SK-N-SH treated with all-trans-retinoic acid at 6 μM for 48 hours (cell line): ENCODE results near the gene FTCD.

Experiments used
- ATAC-seq: fragments of 200-7000 bp; cut with Tn5 transposase; 3 replicates; pipeline ENCODE4 v1.9.1; 2020; ENCODE audit warnings: mild to moderate bottlenecking, moderate library complexity
- ARNTL ChIP-seq: fragments of 450-650 bp; formaldehyde crosslinking; IDR thresholded peaks from 2 replicates; pipeline ENCODE4 v1.5.0; 2020; ENCODE audit warnings: low read depth, mild to moderate bottlenecking, moderate library complexity, borderline replicate concordance
- BACH2 ChIP-seq: fragments of 250-450 bp; sonication (Bioruptor Pico); IDR thresholded peaks from 2 replicates; pipeline ENCODE4 v1.9.0; 2021; ENCODE audit warnings: mild to moderate bottlenecking, borderline replicate concordance
- CSDC2 ChIP-seq: fragments of 250-450 bp; sonication (Bioruptor Pico); IDR thresholded peaks from 2 replicates; pipeline ENCODE4 v1.5.0; 2020; ENCODE audit warnings: mild to moderate bottlenecking, moderate library complexity
- ESRRG ChIP-seq: fragments of 250-450 bp; sonication (Bioruptor Pico); IDR thresholded peaks from 2 replicates; pipeline ENCODE4 v1.6.1; 2021; ENCODE audit warnings: mild to moderate bottlenecking
- GLIS3 ChIP-seq: fragments of 250-450 bp; sonication (Bioruptor Pico); IDR thresholded peaks from 2 replicates; pipeline ENCODE4 v1.5.0; 2020; ENCODE audit warnings: mild to moderate bottlenecking, moderate library complexity
- OSR1 ChIP-seq: fragments of 250-450 bp; sonication (Bioruptor Pico); IDR thresholded peaks from 2 replicates; pipeline ENCODE4 v1.8.0; 2022; ENCODE audit warnings: moderate library complexity, mild to moderate bottlenecking, inconsistent platforms
- PPARA ChIP-seq: fragments of 250-450 bp; sonication (Bioruptor Pico); IDR thresholded peaks from 2 replicates; pipeline ENCODE4 v1.5.0; 2020; ENCODE audit warnings: mild to moderate bottlenecking, borderline replicate concordance
- SNAI2 ChIP-seq: fragments of 250-450 bp; sonication (Bioruptor Pico); IDR thresholded peaks from 2 replicates; pipeline ENCODE4 v1.5.0; 2020; ENCODE audit warnings: mild to moderate bottlenecking, moderate library complexity
- TCF4 ChIP-seq: fragments of 250-450 bp; sonication (Bioruptor Pico); IDR thresholded peaks from 2 replicates; pipeline ENCODE4 v1.8.0; 2021; ENCODE audit warnings: mild to moderate bottlenecking, moderate library complexity, borderline replicate concordance
- TOX ChIP-seq: fragments of 250-450 bp; sonication (Bioruptor Pico); IDR thresholded peaks from 2 replicates; pipeline ENCODE4 v1.8.0; 2021; ENCODE audit warnings: mild to moderate bottlenecking, moderate library complexity, borderline replicate concordance
- ZFP3 ChIP-seq: fragments of 250-450 bp; sonication (Bioruptor Pico); IDR thresholded peaks from 2 replicates; pipeline ENCODE4 v1.5.0; 2020; ENCODE audit warnings: mild to moderate bottlenecking, moderate library complexity
- ZFP30 ChIP-seq: fragments of 450-650 bp; formaldehyde crosslinking; IDR thresholded peaks from 2 replicates; pipeline ENCODE4 v1.5.0; 2022; ENCODE audit warnings: mild to moderate bottlenecking, moderate library complexity
- ZNF565 ChIP-seq: fragments of 450-650 bp; formaldehyde crosslinking; conservative IDR thresholded peaks from 2 replicates; pipeline ENCODE4 v1.5.0; 2020; ENCODE audit warnings: low read depth, mild to moderate bottlenecking, moderate library complexity
- ZNF70 ChIP-seq: fragments of 450-650 bp; formaldehyde crosslinking; IDR thresholded peaks from 2 replicates; pipeline ENCODE4 v1.5.0; 2020; ENCODE audit warnings: mild to moderate bottlenecking, moderate library complexity
- ZNF8 ChIP-seq: fragments of 450-650 bp; formaldehyde crosslinking; IDR thresholded peaks from 2 replicates; pipeline ENCODE4 v1.5.0; 2020; ENCODE audit warnings: mild to moderate bottlenecking, moderate library complexity
- TF ChIP-seq, protein P1 (sequence below): fragments of 250-450 bp; sonication (Bioruptor Pico); IDR thresholded peaks from 2 replicates; pipeline ENCODE4 v1.5.0; 2020; ENCODE audit warnings: mild to moderate bottlenecking, moderate library complexity
- TF ChIP-seq, protein P2 (sequence below): fragments of 250-450 bp; sonication (Bioruptor Pico); IDR thresholded peaks from 2 replicates; pipeline ENCODE4 v1.8.0; 2021; ENCODE audit warnings: low read depth, mild to moderate bottlenecking, moderate library complexity, borderline replicate concordance
- TF ChIP-seq, protein P3 (sequence below): fragments of 250-450 bp; sonication (Bioruptor Pico); IDR thresholded peaks from 2 replicates; pipeline ENCODE4 v1.8.0; 2020; ENCODE audit warnings: mild to moderate bottlenecking, moderate library complexity, borderline replicate concordance
- TF ChIP-seq, protein P4 (sequence below): fragments of 250-450 bp; sonication (Bioruptor Pico); IDR thresholded peaks from 2 replicates; pipeline ENCODE4 v1.5.1; 2021; ENCODE audit warnings: mild to moderate bottlenecking, moderate library complexity

FTCD gene

DNA sequence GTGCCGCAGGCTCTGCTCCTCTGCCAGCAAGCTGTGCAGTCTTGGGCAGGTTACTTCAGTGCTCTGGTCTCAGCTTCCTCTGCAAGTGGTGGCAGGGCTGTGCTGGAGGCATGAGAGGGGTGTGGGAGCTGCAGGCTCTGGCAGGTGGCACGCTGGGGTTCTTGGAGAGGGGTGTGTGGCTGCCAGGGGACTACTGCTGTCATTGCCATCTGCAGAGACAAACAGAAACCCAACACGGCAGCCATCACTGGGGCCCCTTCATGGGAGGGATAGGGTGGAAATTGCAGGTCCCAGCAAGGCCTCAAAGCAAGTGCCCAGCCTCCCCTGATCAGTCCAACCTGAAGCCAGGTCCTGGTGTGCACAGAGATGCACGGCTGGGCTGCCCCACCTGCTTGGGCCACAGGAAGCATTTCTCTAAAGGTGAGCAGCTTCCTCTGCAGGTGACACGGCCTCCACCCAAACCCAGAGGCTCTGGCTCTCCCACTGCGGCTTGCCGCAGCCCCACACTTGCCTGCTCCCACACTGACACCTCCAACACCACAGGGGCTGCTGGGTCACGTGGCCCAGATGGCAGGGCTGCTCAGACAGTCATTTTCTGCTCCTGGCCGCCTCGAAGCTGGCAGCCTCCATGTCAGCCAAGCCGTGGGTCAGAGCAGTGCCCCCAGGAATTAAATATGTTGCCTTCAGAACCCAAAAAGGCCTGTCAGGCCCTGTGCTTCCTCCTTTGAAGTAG, 61.5 kb downstream of the FTCD start:
- TF ChIP-seq TOX (CRISPR knock-in tag) (no peak), SNAI2 (CRISPR knock-in tag) (no peak), GLIS3 (CRISPR knock-in tag) (no peak), CSDC2 (CRISPR knock-in tag) (no peak), PPARA (CRISPR knock-in tag) (no peak), TCF4 (CRISPR knock-in tag) (no peak), ZFP3 (CRISPR knock-in tag) (no peak), ZNF565 (no peak), ESRRG (CRISPR knock-in tag) (no peak), OSR1 (CRISPR knock-in tag) (no peak)
- TF ChIP-seq, protein P1, sequence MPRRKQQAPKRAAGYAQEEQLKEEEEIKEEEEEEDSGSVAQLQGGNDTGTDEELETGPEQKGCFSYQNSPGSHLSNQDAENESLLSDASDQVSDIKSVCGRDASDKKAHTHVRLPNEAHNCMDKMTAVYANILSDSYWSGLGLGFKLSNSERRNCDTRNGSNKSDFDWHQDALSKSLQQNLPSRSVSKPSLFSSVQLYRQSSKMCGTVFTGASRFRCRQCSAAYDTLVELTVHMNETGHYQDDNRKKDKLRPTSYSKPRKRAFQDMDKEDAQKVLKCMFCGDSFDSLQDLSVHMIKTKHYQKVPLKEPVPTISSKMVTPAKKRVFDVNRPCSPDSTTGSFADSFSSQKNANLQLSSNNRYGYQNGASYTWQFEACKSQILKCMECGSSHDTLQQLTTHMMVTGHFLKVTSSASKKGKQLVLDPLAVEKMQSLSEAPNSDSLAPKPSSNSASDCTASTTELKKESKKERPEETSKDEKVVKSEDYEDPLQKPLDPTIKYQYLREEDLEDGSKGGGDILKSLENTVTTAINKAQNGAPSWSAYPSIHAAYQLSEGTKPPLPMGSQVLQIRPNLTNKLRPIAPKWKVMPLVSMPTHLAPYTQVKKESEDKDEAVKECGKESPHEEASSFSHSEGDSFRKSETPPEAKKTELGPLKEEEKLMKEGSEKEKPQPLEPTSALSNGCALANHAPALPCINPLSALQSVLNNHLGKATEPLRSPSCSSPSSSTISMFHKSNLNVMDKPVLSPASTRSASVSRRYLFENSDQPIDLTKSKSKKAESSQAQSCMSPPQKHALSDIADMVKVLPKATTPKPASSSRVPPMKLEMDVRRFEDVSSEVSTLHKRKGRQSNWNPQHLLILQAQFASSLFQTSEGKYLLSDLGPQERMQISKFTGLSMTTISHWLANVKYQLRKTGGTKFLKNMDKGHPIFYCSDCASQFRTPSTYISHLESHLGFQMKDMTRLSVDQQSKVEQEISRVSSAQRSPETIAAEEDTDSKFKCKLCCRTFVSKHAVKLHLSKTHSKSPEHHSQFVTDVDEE (CRISPR knock-in tag): no peak
- TF ChIP-seq, protein P2, sequence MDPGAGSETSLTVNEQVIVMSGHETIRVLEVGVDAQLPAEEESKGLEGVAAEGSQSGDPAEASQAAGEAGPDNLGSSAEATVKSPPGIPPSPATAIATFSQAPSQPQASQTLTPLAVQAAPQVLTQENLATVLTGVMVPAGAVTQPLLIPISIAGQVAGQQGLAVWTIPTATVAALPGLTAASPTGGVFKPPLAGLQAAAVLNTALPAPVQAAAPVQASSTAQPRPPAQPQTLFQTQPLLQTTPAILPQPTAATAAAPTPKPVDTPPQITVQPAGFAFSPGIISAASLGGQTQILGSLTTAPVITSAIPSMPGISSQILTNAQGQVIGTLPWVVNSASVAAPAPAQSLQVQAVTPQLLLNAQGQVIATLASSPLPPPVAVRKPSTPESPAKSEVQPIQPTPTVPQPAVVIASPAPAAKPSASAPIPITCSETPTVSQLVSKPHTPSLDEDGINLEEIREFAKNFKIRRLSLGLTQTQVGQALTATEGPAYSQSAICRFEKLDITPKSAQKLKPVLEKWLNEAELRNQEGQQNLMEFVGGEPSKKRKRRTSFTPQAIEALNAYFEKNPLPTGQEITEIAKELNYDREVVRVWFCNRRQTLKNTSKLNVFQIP (CRISPR knock-in tag): no peak
- TF ChIP-seq, all 23 proteins: peak for 0
- no peak for ATAC-seq

DNA sequence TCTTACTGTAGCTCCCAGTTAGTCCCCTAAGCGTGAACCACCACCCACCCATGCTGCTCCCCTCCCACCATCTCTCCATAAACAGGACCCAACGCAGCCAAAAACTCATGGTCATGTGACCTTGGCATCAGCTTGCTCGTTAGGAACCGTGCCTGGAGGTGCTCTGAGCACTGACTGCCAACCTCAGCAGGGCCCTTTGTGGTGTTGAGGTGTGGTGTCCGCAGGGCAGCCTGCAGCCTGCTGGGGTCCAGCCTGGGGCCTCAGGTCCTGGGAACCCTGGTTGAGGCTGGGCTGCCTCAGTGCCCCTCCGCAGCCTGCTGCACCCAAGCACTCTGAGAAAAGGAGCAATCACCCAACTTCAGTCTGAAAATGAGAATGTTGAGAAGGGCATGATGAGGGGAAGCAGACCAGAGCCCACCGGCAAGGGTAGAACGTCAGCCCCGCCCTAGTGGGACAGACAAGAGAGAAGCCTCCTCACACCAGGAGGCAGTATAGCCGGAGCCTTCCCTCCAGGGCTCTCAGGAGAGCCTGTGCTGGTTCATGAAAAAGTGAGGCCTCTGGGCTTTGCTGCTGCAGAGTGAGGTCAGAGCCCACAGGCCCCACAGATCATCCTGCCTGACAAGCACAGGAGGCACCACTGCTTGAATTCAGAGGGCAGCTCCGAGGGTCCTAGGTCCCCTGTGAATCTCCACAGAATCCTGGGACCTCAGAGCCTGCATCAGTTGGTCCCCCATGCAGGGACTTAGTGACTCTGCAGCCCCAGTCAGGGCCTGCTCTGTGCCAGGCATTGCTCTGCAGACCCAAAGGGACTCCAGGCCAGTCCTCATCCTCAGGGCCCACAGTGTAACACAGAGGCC, 62.3 kb downstream of the FTCD start:
- no peak for ATAC-seq

More for the DNA sequence above, 62.3 kb downstream of the FTCD start:
- TF ChIP-seq SNAI2 (CRISPR knock-in tag) (no peak), ARNTL (CRISPR knock-in tag) (no peak), ZNF565 (no peak), ZNF70 (CRISPR knock-in tag) (no peak), ZFP30 (CRISPR knock-in tag) (no peak), BACH2 (CRISPR knock-in tag) (no peak), CSDC2 (CRISPR knock-in tag) (no peak), PPARA (CRISPR knock-in tag) (no peak), ZNF8 (CRISPR knock-in tag) (no peak)
- TF ChIP-seq, protein P3, sequence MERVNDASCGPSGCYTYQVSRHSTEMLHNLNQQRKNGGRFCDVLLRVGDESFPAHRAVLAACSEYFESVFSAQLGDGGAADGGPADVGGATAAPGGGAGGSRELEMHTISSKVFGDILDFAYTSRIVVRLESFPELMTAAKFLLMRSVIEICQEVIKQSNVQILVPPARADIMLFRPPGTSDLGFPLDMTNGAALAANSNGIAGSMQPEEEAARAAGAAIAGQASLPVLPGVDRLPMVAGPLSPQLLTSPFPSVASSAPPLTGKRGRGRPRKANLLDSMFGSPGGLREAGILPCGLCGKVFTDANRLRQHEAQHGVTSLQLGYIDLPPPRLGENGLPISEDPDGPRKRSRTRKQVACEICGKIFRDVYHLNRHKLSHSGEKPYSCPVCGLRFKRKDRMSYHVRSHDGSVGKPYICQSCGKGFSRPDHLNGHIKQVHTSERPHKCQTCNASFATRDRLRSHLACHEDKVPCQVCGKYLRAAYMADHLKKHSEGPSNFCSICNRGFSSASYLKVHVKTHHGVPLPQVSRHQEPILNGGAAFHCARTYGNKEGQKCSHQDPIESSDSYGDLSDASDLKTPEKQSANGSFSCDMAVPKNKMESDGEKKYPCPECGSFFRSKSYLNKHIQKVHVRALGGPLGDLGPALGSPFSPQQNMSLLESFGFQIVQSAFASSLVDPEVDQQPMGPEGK (CRISPR knock-in tag): no peak
- TF ChIP-seq, protein P2 (CRISPR knock-in tag): no peak
- TF ChIP-seq, protein P4, sequence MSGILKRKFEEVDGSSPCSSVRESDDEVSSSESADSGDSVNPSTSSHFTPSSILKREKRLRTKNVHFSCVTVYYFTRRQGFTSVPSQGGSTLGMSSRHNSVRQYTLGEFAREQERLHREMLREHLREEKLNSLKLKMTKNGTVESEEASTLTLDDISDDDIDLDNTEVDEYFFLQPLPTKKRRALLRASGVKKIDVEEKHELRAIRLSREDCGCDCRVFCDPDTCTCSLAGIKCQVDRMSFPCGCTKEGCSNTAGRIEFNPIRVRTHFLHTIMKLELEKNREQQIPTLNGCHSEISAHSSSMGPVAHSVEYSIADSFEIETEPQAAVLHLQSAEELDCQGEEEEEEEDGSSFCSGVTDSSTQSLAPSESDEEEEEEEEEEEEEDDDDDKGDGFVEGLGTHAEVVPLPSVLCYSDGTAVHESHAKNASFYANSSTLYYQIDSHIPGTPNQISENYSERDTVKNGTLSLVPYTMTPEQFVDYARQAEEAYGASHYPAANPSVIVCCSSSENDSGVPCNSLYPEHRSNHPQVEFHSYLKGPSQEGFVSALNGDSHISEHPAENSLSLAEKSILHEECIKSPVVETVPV (CRISPR knock-in tag): no peak
- TF ChIP-seq, all 23 proteins: peak for 0
